ENCODE measurements around the gene IER3. TPM values are rescaled to one million over a fixed set of nuclear protein-coding genes. Genes with fewer than 3 reads are reported as not detected.

The IER3 gene
- polyA plus RNA-seq, 2 of the 4 experiments (the other 2 are of a cell fraction), result 104 to 202 TPM

GRCh38 chr6:30777155-30777485, 32.8 kb upstream of the IER3 start:
- POLR2A ChIA-PET, result interaction anchor here (1.2 kb wide), 1 partner anchor 35 kb away, joined by 4 read pairs; the partner anchor contains the start of gene FLOT1
- no peaks in the 10 kb centered on the region for H3K9me3 ChIP-seq
- H3K4me2 ChIP-seq, result no peak overlapping the region
- CTCF ChIA-PET, result interaction anchor here (1.4 to 7.3 kb wide), 2 partner anchors 43 to 54 kb away, joined by 6 to 35 read pairs; no protein-coding TSS in a partner anchor
- H3K27ac ChIP-seq, result peak overlapping the region; percentile 96 to 97
- no peak for DNase-seq (ENCODE audit: low read depth in 1 of 2, low spot score in 1 of 2)
- peaks cover 71% of the 10 kb centered on the region for H3K4me1 ChIP-seq
- no peak for TF ChIP-seq EHF (CRISPR knock-in tag; IDR thresholded peaks at IDR 0.05)
- TF ChIP-seq NFE2L2 (conservative IDR thresholded peaks at IDR 0.05; ENCODE audit: low read length), result no peak
- TF ChIP-seq CHD4 (IDR thresholded peaks at IDR 0.05; ENCODE audit: borderline replicate concordance), result no peak
- no peak for TF ChIP-seq E2F6 (IDR thresholded peaks at IDR 0.05; ENCODE audit: borderline replicate concordance, low read depth)
- TF ChIP-seq CBX2 (IDR thresholded peaks at IDR 0.05; ENCODE audit: borderline replicate concordance, low read depth), result no peak
- TF ChIP-seq MAFK (IDR thresholded peaks at IDR 0.05; ENCODE audit: partially characterized antibody), result no peak
- TF ChIP-seq BCL3 (IDR thresholded peaks at IDR 0.05), result no peak
- no peak for TF ChIP-seq KDM1A (IDR thresholded peaks at IDR 0.05; ENCODE audit: low read depth)
- TF ChIP-seq HOXA7 (CRISPR knock-in tag; IDR thresholded peaks at IDR 0.05), result no peak
- no peak for TF ChIP-seq HES2 (IDR thresholded peaks at IDR 0.05)
- TF ChIP-seq SREBF2 (IDR thresholded peaks at IDR 0.05), result no peak
- TF ChIP-seq EHMT2 (IDR thresholded peaks at IDR 0.05; ENCODE audit: low read depth), result no peak
- no peak for TF ChIP-seq TFCP2L1 (CRISPR knock-in tag; IDR thresholded peaks at IDR 0.05)
- FAIRE-seq, result no peak
- no peak for ATAC-seq
- no peak overlapping the region for H3K4me3 ChIP-seq
- 98% methylated on average over 3 of the region's 3 CpGs for WGBS (ENCODE audit: missing lambda C conversion rate)

GRCh38 chr6:30776390-30777154, 32.2 kb upstream of the IER3 start:
- Histone ChIP-seq H3K9me3 (no peaks in the 10 kb centered on the region), H3K4me1 (peaks cover 70% of the 10 kb centered on the region), H3K27ac (peak overlapping the region; percentile 96 to 97; a peak in 5 of 6 replicates), H3K4me3 (no peak overlapping the region), H3K4me2 (no peak overlapping the region)
- ATAC-seq (no peak), FAIRE-seq (no peak), DNase-seq (ENCODE audit: low read depth in 1 of 2, low spot score in 1 of 2) (no peak)
- ChIA-PET POLR2A (interaction anchor here (1.2 kb wide), 1 partner anchor 34 kb away, joined by 4 read pairs; the partner anchor contains the start of gene FLOT1), CTCF (interaction anchor here (0.7 to 1.7 kb wide), 5 partner anchors 45 to 124 kb away, joined by 3 to 6 read pairs (median 4); no protein-coding TSS in a partner anchor)
- TF ChIP-seq ZSCAN20 (CRISPR knock-in tag; IDR thresholded peaks at IDR 0.05), result no peak
- TF ChIP-seq ATOH8 (CRISPR knock-in tag; IDR thresholded peaks at IDR 0.05; ENCODE audit: low read depth), result no peak
- TF ChIP-seq TP53 (CRISPR knock-in tag; IDR thresholded peaks at IDR 0.05), result no peak
- no peak for TF ChIP-seq POLR2AphosphoS2 (conservative IDR thresholded peaks at IDR 0.05; ENCODE audit: low read length)
- no peak for TF ChIP-seq HOXB5 (CRISPR knock-in tag; IDR thresholded peaks at IDR 0.05)
- no peak for TF ChIP-seq CHD4 (IDR thresholded peaks at IDR 0.05; ENCODE audit: borderline replicate concordance)
- 100% methylated on average over 3 of the region's 5 CpGs for WGBS (ENCODE audit: missing lambda C conversion rate)

GRCh38 chr6:30775104-30775503, 30.8 kb upstream of the IER3 start:
- ATAC-seq, result no peak; a peak in 2 of 6 replicates
- no peak overlapping the region for H3K4me3 ChIP-seq
- CTCF ChIA-PET, result interaction anchor here (0.6 to 1.7 kb wide), 2 partner anchors 47 to 74 kb away, joined by 3 to 5 read pairs; no protein-coding TSS in a partner anchor
- 79% methylated on average over 1 of the region's 2 CpGs for WGBS (ENCODE audit: missing lambda C conversion rate)
- peaks cover 66% of the 10 kb centered on the region for H3K4me1 ChIP-seq
- POLR2A ChIA-PET, result no interaction called here
- no peak for DNase-seq (ENCODE audit: low read depth in 1 of 2, low spot score in 1 of 2)
- no peak overlapping the region for H3K4me2 ChIP-seq
- H3K9me3 ChIP-seq, result no peaks in the 10 kb centered on the region
- FAIRE-seq, result no peak
- peak overlapping the region; percentile 56 to 97 for H3K27ac ChIP-seq
- TF ChIP-seq RFX5 (IDR thresholded peaks at IDR 0.05) (no peak), ZNF302 (CRISPR knock-in tag; IDR thresholded peaks at IDR 0.05) (no peak), FOXS1 (CRISPR knock-in tag; IDR thresholded peaks at IDR 0.05) (no peak), POLR2A (IDR thresholded peaks at IDR 0.05; ENCODE audit: low read length) (no peak), ELK1 (IDR thresholded peaks at IDR 0.05; ENCODE audit: low read depth, low read length) (no peak), JUNB (IDR thresholded peaks at IDR 0.05) (no peak), HOXB5 (CRISPR knock-in tag; IDR thresholded peaks at IDR 0.05) (no peak), JUN (IDR thresholded peaks at IDR 0.05) (no peak), MAFK (IDR thresholded peaks at IDR 0.05; ENCODE audit: partially characterized antibody) (no peak), HEYL (CRISPR knock-in tag; IDR thresholded peaks at IDR 0.05) (no peak), USF2 (IDR thresholded peaks at IDR 0.05) (no peak), PBX3 (IDR thresholded peaks at IDR 0.05) (no peak)
